Natural killer cell (primary cell): ENCODE results near the gene FBXW4. TPM values are rescaled to one million over a fixed set of nuclear protein-coding genes. Genes with fewer than 3 reads are reported as not detected.

ENCODE experiments used
- ATAC-seq, 3 donors: fragments of 150-1000 bp in 2 of 3; fragments of 200-7000 bp in 1 of 3; cut with Tn5 transposase; 1 replicate in 1 of 3; 2 replicates in 2 of 3; pipeline ENCODE4 v1.10.0; 2021; ENCODE audit warnings: mild to moderate bottlenecking in 2 of 3, moderate library complexity in 2 of 3
- DNase-seq, 2 donors: peaks; one replicate each; pipeline versions ENCODE4 v3.0.0 to v3.0.0-alpha.2; 2013 to 2021; ENCODE audit warnings: mixed read lengths in 1 of 2
- H3K27ac ChIP-seq: one replicate; pipeline ENCODE4 v1.5.1; 2013; ENCODE audit warnings: mild to moderate bottlenecking, low read length
- H3K27me3 ChIP-seq: one replicate; pipeline ENCODE4 v1.6.1; 2013; ENCODE audit warnings: low read length; ENCODE audit not compliant: control insufficient read depth, insufficient read depth
- H3K36me3 ChIP-seq: one replicate; pipeline ENCODE4 v1.6.1; 2013; ENCODE audit warnings: low read length; ENCODE audit not compliant: control insufficient read depth, insufficient read depth
- H3K4me1 ChIP-seq: one replicate; pipeline ENCODE4 v1.6.1; 2013; ENCODE audit warnings: low read length; ENCODE audit not compliant: control insufficient read depth, insufficient read depth
- H3K4me3 ChIP-seq: one replicate; pipeline ENCODE4 v1.5.1; 2013; ENCODE audit warnings: low read length
- H3K9me3 ChIP-seq: one replicate; pipeline ENCODE4 v1.6.1; 2013; ENCODE audit warnings: low read length; ENCODE audit not compliant: control insufficient read depth, insufficient read depth
- H3K27ac Mint-ChIP-seq, 2 donors: one replicate each; pipeline ENCODE4 v1.8.0; 2022; ENCODE audit warnings: mild to moderate bottlenecking in 2 of 2, mixed read lengths in 2 of 2, moderate library complexity in 1 of 2
- H3K27me3 Mint-ChIP-seq, 2 donors: one replicate each; pipeline ENCODE4 v1.8.0; 2022; ENCODE audit warnings: low read depth in 2 of 2, mixed read lengths in 2 of 2
- H3K36me3 Mint-ChIP-seq: one replicate; pipeline ENCODE4 v1.8.0; 2022; ENCODE audit warnings: mixed read lengths
- H3K4me1 Mint-ChIP-seq, 2 donors: one replicate each; pipeline ENCODE4 v1.8.0; 2022; ENCODE audit warnings: mixed read lengths in 2 of 2
- H3K4me3 Mint-ChIP-seq: one replicate; pipeline ENCODE4 v1.8.0; 2022; ENCODE audit warnings: mild to moderate bottlenecking, moderate library complexity, mixed read lengths
- H3K9me3 Mint-ChIP-seq, 2 donors: one replicate each; pipeline ENCODE4 v1.8.0; 2022; ENCODE audit warnings: mixed read lengths in 2 of 2
- WGBS: methylation state at CpG from one replicate; pipeline ENCODE4 v1.1.7; 2013; ENCODE audit warnings: missing lambda C conversion rate; ENCODE audit not compliant: insufficient coverage; 5-methylcytosine and 5-hydroxymethylcytosine counted together
- intact Hi-C: fragments of 100-400 bp; cut with micrococcal nuclease; formaldehyde crosslinking; loops from one replicate; pipeline ENCODE4 v1.14.2; 2022
- total RNA-seq, 4 donors: library from RNA; stranded (reverse); fragments of 120-200 nt in 1 of 4; gene quantifications; one replicate each; pipeline versions ENCODE4 v1.2.3 to v1.2.4, GENCODE V29; 2013 to 2022
- TF ChIP-seq, protein P1 (sequence below): fragments of 200-600 bp; IDR thresholded peaks from one replicate; pipeline ENCODE4 v1.8.0; 2022; ENCODE audit warnings: antibody characterized with exemption

FBXW4 gene
- total RNA-seq, 3 donors from 2014 or later (not counting 1 experiment from before 2014, with no cell fraction given): 85.9 to 106 (median 91.9) TPM

DNA sequence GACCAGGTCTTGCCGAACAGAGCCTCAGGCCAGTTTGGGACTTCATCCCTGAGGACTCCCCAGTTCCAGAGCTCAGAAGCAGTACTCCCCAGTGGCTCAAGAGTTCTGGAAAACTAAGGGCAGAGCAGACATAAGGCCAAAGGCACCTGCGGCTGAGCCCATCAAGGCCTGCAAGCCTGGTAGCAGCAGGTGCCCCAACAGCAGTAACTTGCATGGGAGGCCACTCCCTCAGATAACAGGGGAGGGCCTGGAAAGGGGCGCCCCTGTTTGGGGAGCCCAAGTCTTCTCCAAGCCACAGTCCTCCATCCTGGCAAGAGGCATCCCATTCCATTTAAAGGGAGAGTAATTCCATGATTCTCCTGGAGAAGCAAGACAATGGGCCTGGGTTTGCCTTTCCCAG, 119.9 kb downstream of the FBXW4 start:
- TF ChIP-seq, protein P1, sequence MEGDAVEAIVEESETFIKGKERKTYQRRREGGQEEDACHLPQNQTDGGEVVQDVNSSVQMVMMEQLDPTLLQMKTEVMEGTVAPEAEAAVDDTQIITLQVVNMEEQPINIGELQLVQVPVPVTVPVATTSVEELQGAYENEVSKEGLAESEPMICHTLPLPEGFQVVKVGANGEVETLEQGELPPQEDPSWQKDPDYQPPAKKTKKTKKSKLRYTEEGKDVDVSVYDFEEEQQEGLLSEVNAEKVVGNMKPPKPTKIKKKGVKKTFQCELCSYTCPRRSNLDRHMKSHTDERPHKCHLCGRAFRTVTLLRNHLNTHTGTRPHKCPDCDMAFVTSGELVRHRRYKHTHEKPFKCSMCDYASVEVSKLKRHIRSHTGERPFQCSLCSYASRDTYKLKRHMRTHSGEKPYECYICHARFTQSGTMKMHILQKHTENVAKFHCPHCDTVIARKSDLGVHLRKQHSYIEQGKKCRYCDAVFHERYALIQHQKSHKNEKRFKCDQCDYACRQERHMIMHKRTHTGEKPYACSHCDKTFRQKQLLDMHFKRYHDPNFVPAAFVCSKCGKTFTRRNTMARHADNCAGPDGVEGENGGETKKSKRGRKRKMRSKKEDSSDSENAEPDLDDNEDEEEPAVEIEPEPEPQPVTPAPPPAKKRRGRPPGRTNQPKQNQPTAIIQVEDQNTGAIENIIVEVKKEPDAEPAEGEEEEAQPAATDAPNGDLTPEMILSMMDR: no peak
- intact Hi-C loops: no loop called here
- no peaks in the 10 kb centered on the region for H3K27me3 Mint-ChIP-seq
- H3K36me3 Mint-ChIP-seq: no peaks in the 10 kb centered on the region
- peaks cover under 1% of the 10 kb centered on the region for H3K27me3 ChIP-seq
- no peaks in the 10 kb centered on the region for H3K9me3 ChIP-seq
- H3K4me1 Mint-ChIP-seq: peaks cover 0 to 4% of the 10 kb centered on the region in 2 donors
- no peak overlapping the region for H3K27ac Mint-ChIP-seq
- H3K4me1 ChIP-seq: peaks cover 9% of the 10 kb centered on the region
- no peak overlapping the region for H3K4me3 ChIP-seq
- DNase-seq (no peak), ATAC-seq (no peak)
- H3K27ac ChIP-seq: no peak overlapping the region
- no peaks in the 10 kb centered on the region for H3K9me3 Mint-ChIP-seq
- 95% methylated on average over 3 of the region's 3 CpGs for WGBS
- H3K36me3 ChIP-seq: peaks cover 8% of the 10 kb centered on the region
- H3K4me3 Mint-ChIP-seq: no peak overlapping the region

DNA sequence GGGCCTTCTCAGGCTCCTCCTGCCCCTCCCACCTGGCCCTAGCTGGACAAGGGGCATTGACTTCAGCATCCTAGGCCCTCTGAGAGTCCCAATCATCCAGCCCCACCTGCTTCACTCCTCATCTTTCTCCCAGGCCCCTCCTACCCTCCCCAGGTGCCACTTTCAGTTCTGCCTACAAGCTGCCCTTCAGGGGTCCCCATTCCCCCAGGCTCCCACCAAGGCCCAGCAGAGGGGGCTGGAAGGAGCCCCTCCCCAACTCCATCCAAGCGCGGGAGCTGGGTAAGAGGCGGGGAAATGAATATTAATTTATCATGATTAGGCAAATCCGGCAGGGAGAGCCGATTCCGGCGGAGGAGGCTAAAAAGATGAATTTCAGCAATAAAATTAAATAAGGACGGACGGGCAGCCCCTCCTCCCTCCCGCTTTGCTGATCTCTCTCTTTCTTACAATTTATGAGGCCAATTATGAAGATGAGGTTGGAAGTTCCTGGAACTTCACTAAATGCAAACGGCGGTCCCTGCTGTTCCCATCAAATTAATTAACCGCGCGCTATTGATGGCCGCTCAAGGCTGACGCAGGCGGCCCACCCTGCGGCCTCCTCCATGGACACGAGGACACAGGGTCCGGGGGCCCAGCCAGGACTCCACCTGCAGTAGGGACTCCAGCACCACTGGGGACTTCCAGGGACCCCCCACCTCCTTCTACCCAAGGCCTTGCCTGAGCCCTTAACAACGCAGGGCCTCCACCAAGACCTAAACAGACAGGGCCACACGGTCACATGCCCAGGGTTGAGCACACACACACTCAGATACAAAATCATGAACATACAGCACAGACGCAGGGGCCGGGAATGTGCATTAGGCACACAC, 120.9 kb downstream of the FBXW4 start:
- intact Hi-C loops: no loop called here
- peaks cover 0 to 13% of the 10 kb centered on the region in 2 donors for H3K4me1 Mint-ChIP-seq
- 97% methylated on average over 24 of the region's 25 CpGs for WGBS
- Histone ChIP-seq H3K36me3 (peaks cover under 1% of the 10 kb centered on the region), H3K27ac (no peak overlapping the region), H3K9me3 (no peaks in the 10 kb centered on the region), H3K4me3 (no peak overlapping the region), H3K4me1 (peaks cover 18% of the 10 kb centered on the region), H3K27me3 (peaks cover 10% of the 10 kb centered on the region)
- no peak for DNase-seq
- ATAC-seq: no peak
- TF ChIP-seq, protein P1: no peak
- no peaks in the 10 kb centered on the region for H3K9me3 Mint-ChIP-seq
- H3K27me3 Mint-ChIP-seq: peaks cover 0 to 8% of the 10 kb centered on the region in 2 donors
- no peak overlapping the region for H3K4me3 Mint-ChIP-seq
- no peak overlapping the region for H3K27ac Mint-ChIP-seq
- no peaks in the 10 kb centered on the region for H3K36me3 Mint-ChIP-seq

DNA sequence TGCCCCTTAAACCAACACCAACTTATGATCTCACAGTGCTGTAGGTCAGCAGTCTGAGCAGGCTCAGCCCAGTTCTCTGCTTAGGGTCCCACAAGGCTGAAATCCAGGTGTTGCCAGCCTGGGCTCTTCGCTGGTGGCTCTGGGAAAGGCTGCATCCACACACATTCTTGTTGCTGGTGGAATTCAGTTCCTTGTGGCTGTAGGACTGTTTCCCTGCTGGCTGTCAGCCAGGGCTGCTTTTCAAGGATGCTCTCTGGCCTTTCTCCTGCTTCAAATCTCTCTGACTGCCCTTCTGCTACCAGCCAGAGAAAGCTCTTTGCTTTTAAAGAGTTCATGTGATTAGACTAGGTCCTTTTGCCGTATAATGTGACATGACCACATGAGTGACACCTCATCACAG, 122.2 kb downstream of the FBXW4 start:
- peaks cover 15% of the 10 kb centered on the region for H3K27me3 ChIP-seq
- peaks cover 18% of the 10 kb centered on the region for H3K4me1 ChIP-seq
- no peak for ATAC-seq
- H3K27ac Mint-ChIP-seq: no peak overlapping the region
- H3K9me3 ChIP-seq: no peaks in the 10 kb centered on the region
- peaks cover 10 to 19% of the 10 kb centered on the region in 2 donors for H3K27me3 Mint-ChIP-seq
- no peak overlapping the region for H3K4me3 Mint-ChIP-seq
- no peak for DNase-seq
- H3K4me1 Mint-ChIP-seq: peaks cover 0 to 9% of the 10 kb centered on the region in 2 donors
- WGBS: 90% methylated on average over 2 of the region's 2 CpGs
- H3K9me3 Mint-ChIP-seq: no peaks in the 10 kb centered on the region
- H3K36me3 ChIP-seq: no peaks in the 10 kb centered on the region
- no peak overlapping the region for H3K4me3 ChIP-seq
- no peak overlapping the region for H3K27ac ChIP-seq
- intact Hi-C loops: no loop called here
- no peaks in the 10 kb centered on the region for H3K36me3 Mint-ChIP-seq
- TF ChIP-seq, protein P1: no peak
